H54 (cell line): ENCODE data around the gene PHPT1.
A peak's percentile ranks its signal among the peaks of the same experiment; 100 is the strongest.
"Not testable (repeated sequence)": the region's sequence is repeated elsewhere in the genome, so short reads cannot be mapped to it uniquely, and the experiment has no call there.

ENCODE experiments used
- DNase-seq: peaks from one replicate; pipeline ENCODE4 v3.0.0; 2011; ENCODE audit warnings: low spot score, mixed read lengths; ENCODE audit not compliant: insufficient read length
- FAIRE-seq: peaks from 3 replicates; lab custom pipeline; 2011; peaks lifted over from hg19 to GRCh38; lab: Jason Lieb, UNC
- POLR2A ChIP-seq: IDR thresholded peaks from 2 replicates; pipeline ENCODE4 v1.6.1; 2011; ENCODE audit warnings: low read depth, mild to moderate bottlenecking, low read length

The PHPT1 gene

GRCh38 chr9:136882109-136882946 lies 33.1 kb downstream of the PHPT1 start:
- TF ChIP-seq POLR2A, result no peak
- peak; percentile 90 for FAIRE-seq
- DNase-seq, result peak; percentile 100

- not testable (repeated sequence) for DNase-seq, FAIRE-seq
These were observed 33.7 kb downstream of the PHPT1 start for GRCh38 chr9:136882947-136883283.

GRCh38 chr9:136883670-136884069 lies 34.5 kb downstream of the PHPT1 start:
- not testable (repeated sequence) for DNase-seq, FAIRE-seq

GRCh38 chr9:136885950-136886578 lies 36.9 kb downstream of the PHPT1 start, which contains the start of gene TRAF2:
Gene TRAF2 (plus strand): TSS chr9:136886516. CDS start chr9:136898741, 12,225 bp downstream.
- DNase-seq (peak; percentile 100), FAIRE-seq (no peak)
- peak; percentile 90 for TF ChIP-seq POLR2A

- peak; percentile 8; the same call in 1 of the 2 replicates for TF ChIP-seq POLR2A
- FAIRE-seq (no peak), DNase-seq (peak; percentile 93)
These were observed 37.7 kb downstream of the PHPT1 start for GRCh38 chr9:136886610-136887597.

- FAIRE-seq (no peak), DNase-seq (no peak)
- TF ChIP-seq POLR2A, result no peak
These were observed 39.2 kb downstream of the PHPT1 start for GRCh38 chr9:136888454-136888853.

- no peak for TF ChIP-seq POLR2A
- no peak for FAIRE-seq
- DNase-seq, result no peak
These were observed 40.6 kb downstream of the PHPT1 start for GRCh38 chr9:136889858-136890257.

- TF ChIP-seq POLR2A, result no peak
- no peak for FAIRE-seq
- DNase-seq, result no peak
These were observed 41.5 kb downstream of the PHPT1 start for GRCh38 chr9:136890661-136891060.

GRCh38 chr9:136896027-136896426 lies 46.8 kb downstream of the PHPT1 start:
- DNase-seq, result no peak
- no peak for TF ChIP-seq POLR2A
- no peak for FAIRE-seq

- FAIRE-seq (no peak), DNase-seq (no peak)
- TF ChIP-seq POLR2A, result no peak
These were observed 49.4 kb downstream of the PHPT1 start for GRCh38 chr9:136898483-136899100.

- DNase-seq (no peak), FAIRE-seq (no peak)
- TF ChIP-seq POLR2A, result no peak
These were observed 50.0 kb downstream of the PHPT1 start for GRCh38 chr9:136899196-136899595.

GRCh38 chr9:136900556-136900955 lies 51.3 kb downstream of the PHPT1 start:
- FAIRE-seq (no peak), DNase-seq (no peak)
- no peak for TF ChIP-seq POLR2A
